SK-N-SH treated with all-trans-retinoic acid at 6 μM for 48 hours (cell line): Measurements from ENCODE around the gene IL24.

Source experiments
- ATAC-seq: fragments of 200-7000 bp; cut with Tn5 transposase; 3 replicates; pipeline ENCODE4 v1.9.1; 2020; ENCODE audit warnings: mild to moderate bottlenecking, moderate library complexity
- ARNTL ChIP-seq: fragments of 450-650 bp; formaldehyde crosslinking; IDR thresholded peaks from 2 replicates; pipeline ENCODE4 v1.5.0; 2020; ENCODE audit warnings: low read depth, mild to moderate bottlenecking, moderate library complexity, borderline replicate concordance
- CREB5 ChIP-seq: fragments of 250-450 bp; sonication (Bioruptor Pico); IDR thresholded peaks from 2 replicates; pipeline ENCODE4 v1.5.1; 2020; ENCODE audit warnings: low read depth, mild to moderate bottlenecking, moderate library complexity
- CSDC2 ChIP-seq: fragments of 250-450 bp; sonication (Bioruptor Pico); IDR thresholded peaks from 2 replicates; pipeline ENCODE4 v1.5.0; 2020; ENCODE audit warnings: mild to moderate bottlenecking, moderate library complexity
- CSRNP3 ChIP-seq: fragments of 250-450 bp; sonication (Bioruptor Pico); IDR thresholded peaks from 2 replicates; pipeline ENCODE4 v1.5.1; 2021; ENCODE audit warnings: mild to moderate bottlenecking, moderate library complexity
- ESRRG ChIP-seq: fragments of 250-450 bp; sonication (Bioruptor Pico); IDR thresholded peaks from 2 replicates; pipeline ENCODE4 v1.6.1; 2021; ENCODE audit warnings: mild to moderate bottlenecking
- GLIS3 ChIP-seq: fragments of 250-450 bp; sonication (Bioruptor Pico); IDR thresholded peaks from 2 replicates; pipeline ENCODE4 v1.5.0; 2020; ENCODE audit warnings: mild to moderate bottlenecking, moderate library complexity
- ISL1 ChIP-seq: fragments of 250-450 bp; sonication (Bioruptor Pico); IDR thresholded peaks from 2 replicates; pipeline ENCODE4 v2.1.2; 2022; ENCODE audit warnings: mild to moderate bottlenecking, moderate library complexity
- OSR1 ChIP-seq: fragments of 250-450 bp; sonication (Bioruptor Pico); IDR thresholded peaks from 2 replicates; pipeline ENCODE4 v1.8.0; 2022; ENCODE audit warnings: moderate library complexity, mild to moderate bottlenecking, inconsistent platforms
- PATZ1 ChIP-seq: fragments of 250-450 bp; sonication (Bioruptor Pico); IDR thresholded peaks from 2 replicates; pipeline ENCODE4 v1.8.0; 2020; ENCODE audit warnings: mild to moderate bottlenecking, moderate library complexity, borderline replicate concordance
- POU6F1 ChIP-seq: fragments of 250-450 bp; sonication (Bioruptor Pico); IDR thresholded peaks from 2 replicates; pipeline ENCODE4 v1.8.0; 2021; ENCODE audit warnings: low read depth, mild to moderate bottlenecking, moderate library complexity, borderline replicate concordance
- PPARA ChIP-seq: fragments of 250-450 bp; sonication (Bioruptor Pico); IDR thresholded peaks from 2 replicates; pipeline ENCODE4 v1.5.0; 2020; ENCODE audit warnings: mild to moderate bottlenecking, borderline replicate concordance
- RARB ChIP-seq: fragments of 250-450 bp; sonication (Bioruptor Pico); IDR thresholded peaks from 2 replicates; pipeline ENCODE4 v1.8.0; 2021; ENCODE audit warnings: mild to moderate bottlenecking, moderate library complexity
- SNAI2 ChIP-seq: fragments of 250-450 bp; sonication (Bioruptor Pico); IDR thresholded peaks from 2 replicates; pipeline ENCODE4 v1.5.0; 2020; ENCODE audit warnings: mild to moderate bottlenecking, moderate library complexity
- TCF4 ChIP-seq: fragments of 250-450 bp; sonication (Bioruptor Pico); IDR thresholded peaks from 2 replicates; pipeline ENCODE4 v1.8.0; 2021; ENCODE audit warnings: mild to moderate bottlenecking, moderate library complexity, borderline replicate concordance
- TOX ChIP-seq: fragments of 250-450 bp; sonication (Bioruptor Pico); IDR thresholded peaks from 2 replicates; pipeline ENCODE4 v1.8.0; 2021; ENCODE audit warnings: mild to moderate bottlenecking, moderate library complexity, borderline replicate concordance
- TSHZ2 ChIP-seq: fragments of 250-450 bp; sonication (Bioruptor Pico); IDR thresholded peaks from 2 replicates; pipeline ENCODE4 v1.5.0; 2020; ENCODE audit warnings: mild to moderate bottlenecking, moderate library complexity
- ZFP3 ChIP-seq: fragments of 250-450 bp; sonication (Bioruptor Pico); IDR thresholded peaks from 2 replicates; pipeline ENCODE4 v1.5.0; 2020; ENCODE audit warnings: mild to moderate bottlenecking, moderate library complexity
- ZFP30 ChIP-seq: fragments of 450-650 bp; formaldehyde crosslinking; IDR thresholded peaks from 2 replicates; pipeline ENCODE4 v1.5.0; 2022; ENCODE audit warnings: mild to moderate bottlenecking, moderate library complexity
- ZNF70 ChIP-seq: fragments of 450-650 bp; formaldehyde crosslinking; IDR thresholded peaks from 2 replicates; pipeline ENCODE4 v1.5.0; 2020; ENCODE audit warnings: mild to moderate bottlenecking, moderate library complexity
- ZNF8 ChIP-seq: fragments of 450-650 bp; formaldehyde crosslinking; IDR thresholded peaks from 2 replicates; pipeline ENCODE4 v1.5.0; 2020; ENCODE audit warnings: mild to moderate bottlenecking, moderate library complexity

Gene IL24

GRCh38 chr1:206878456-206878855, 18.8 kb upstream of the IL24 start (continued):
- TF ChIP-seq CREB5 (CRISPR knock-in tag) (no peak), CSDC2 (CRISPR knock-in tag) (no peak), ISL1 (CRISPR knock-in tag) (no peak), ZFP3 (CRISPR knock-in tag) (no peak), ZFP30 (CRISPR knock-in tag) (no peak), ARNTL (CRISPR knock-in tag) (no peak), RARB (CRISPR knock-in tag) (no peak), TCF4 (CRISPR knock-in tag) (no peak), TOX (CRISPR knock-in tag) (no peak), GLIS3 (CRISPR knock-in tag) (no peak)

- ATAC-seq = no peak
- TF ChIP-seq TSHZ2 (CRISPR knock-in tag) (no peak), ESRRG (CRISPR knock-in tag) (no peak), POU6F1 (CRISPR knock-in tag) (no peak), CSDC2 (CRISPR knock-in tag) (no peak), ZNF70 (CRISPR knock-in tag) (no peak), SNAI2 (CRISPR knock-in tag) (no peak), ZNF8 (CRISPR knock-in tag) (no peak), OSR1 (CRISPR knock-in tag) (no peak), GLIS3 (CRISPR knock-in tag) (no peak), CSRNP3 (CRISPR knock-in tag) (no peak)
These were observed 16.9 kb upstream of the IL24 start for GRCh38 chr1:206880314-206880713.

GRCh38 chr1:206882555-206882954, 14.7 kb upstream of the IL24 start:
- ATAC-seq = no peak
- TF ChIP-seq CSDC2 (CRISPR knock-in tag) = no peak
- no peak for TF ChIP-seq PPARA
- no peak for TF ChIP-seq ZFP30 (CRISPR knock-in tag)
- no peak for TF ChIP-seq SNAI2 (CRISPR knock-in tag)
- no peak for TF ChIP-seq TCF4 (CRISPR knock-in tag)
- TF ChIP-seq ZNF8 (CRISPR knock-in tag) = no peak
- no peak for TF ChIP-seq ARNTL (CRISPR knock-in tag)
- no peak for TF ChIP-seq POU6F1 (CRISPR knock-in tag)
- no peak for TF ChIP-seq ISL1 (CRISPR knock-in tag)
- no peak for TF ChIP-seq GLIS3 (CRISPR knock-in tag)
- no peak for TF ChIP-seq CREB5 (CRISPR knock-in tag)
- no peak for TF ChIP-seq PATZ1
- TF ChIP-seq RARB (CRISPR knock-in tag) = no peak
- no peak for TF ChIP-seq ZFP3 (CRISPR knock-in tag)
- TF ChIP-seq CSRNP3 (CRISPR knock-in tag) = no peak
